ENCODE results near the gene AGAP3.

AGAP3 gene

DNA sequence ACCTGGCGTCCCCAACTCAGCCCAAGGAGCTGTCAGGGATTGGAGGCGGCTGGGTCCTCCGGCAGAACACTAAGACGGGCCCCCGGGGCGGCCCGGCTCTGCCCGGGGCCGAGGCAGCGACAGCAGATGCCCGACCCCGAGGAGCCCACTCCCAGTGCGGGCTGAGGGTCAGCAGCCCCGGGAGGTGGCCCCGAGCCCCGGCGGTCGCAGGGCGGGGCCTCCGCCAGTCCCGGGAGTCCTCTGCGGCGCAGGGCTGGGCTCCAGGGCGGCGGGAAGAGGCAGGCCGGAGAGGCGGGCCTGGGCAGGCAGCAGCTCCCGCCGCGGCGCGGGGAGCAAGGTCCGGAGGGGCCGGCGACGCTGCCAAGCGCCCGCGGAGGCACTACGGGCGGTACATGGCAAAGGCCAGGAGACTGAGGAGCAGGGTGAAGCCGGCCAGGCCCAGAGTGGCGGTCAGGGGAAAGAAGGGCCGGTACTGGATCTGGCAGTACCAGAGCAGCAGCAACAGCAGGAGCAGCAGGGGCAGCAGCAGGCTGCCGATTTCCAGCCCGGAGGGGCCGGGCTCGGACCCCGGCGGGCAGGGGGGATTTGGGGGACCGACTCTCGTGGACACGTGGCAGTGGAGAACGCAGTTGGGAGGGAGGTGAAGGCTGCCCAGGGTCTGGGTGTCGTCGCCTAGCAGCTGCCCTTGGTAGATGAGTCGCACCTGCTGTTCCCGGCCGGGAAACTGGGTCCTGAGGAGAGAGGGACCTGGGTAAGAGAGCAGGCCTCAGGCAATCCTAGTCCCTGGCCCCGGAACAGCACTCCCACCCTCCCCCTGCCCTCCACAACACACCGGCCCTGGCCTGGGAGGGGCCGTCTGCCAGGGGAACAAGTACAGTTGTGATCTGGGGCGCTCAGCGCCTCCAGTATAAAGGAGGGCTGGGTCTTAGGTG lies 4.8 kb upstream of the AGAP3 start:
- DNase-seq, result no peak
- intact Hi-C loops (cut with DNase I), result loop anchor here (2.0 kb wide), 1 partner anchor 23 kb away; the partner anchor contains the start of gene SLC4A2

- no peak for DNase-seq
- intact Hi-C loops (cut with DNase I), result no loop called here
Measured at GRCh38 chr7:151082141-151083070, 3.9 kb upstream of the AGAP3 start.

- intact Hi-C loops (cut with DNase I), result no loop called here
- DNase-seq, result peak; percentile 66 to 94 (median 85)
Measured at GRCh38 chr7:151083071-151083823, 3.0 kb upstream of the AGAP3 start, which contains the start of gene TMUB1. TMUB1 (minus strand) TSS chr7:151083493; CDS start chr7:151082563, 930 bp downstream.

DNA sequence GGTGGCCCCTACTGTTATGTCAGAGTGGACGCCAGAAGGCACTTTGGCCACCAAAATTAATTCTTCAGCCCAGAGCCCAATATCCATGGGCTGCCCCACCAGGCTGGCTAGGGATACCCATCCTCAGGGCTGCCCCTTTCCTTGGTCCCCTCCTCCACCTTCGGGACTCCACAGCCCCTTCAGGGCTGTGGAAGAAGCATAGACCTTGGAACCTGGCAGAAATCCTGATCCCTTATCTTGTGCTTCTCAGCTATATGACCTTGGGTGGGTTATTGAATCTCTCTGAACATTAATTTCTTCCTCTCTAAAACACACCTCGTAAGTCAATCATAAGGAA lies 2.5 kb upstream of the AGAP3 start:
- intact Hi-C loops (cut with DNase I), result no loop called here
- DNase-seq, result peak in 1 of 42 donors; percentile 20

DNA sequence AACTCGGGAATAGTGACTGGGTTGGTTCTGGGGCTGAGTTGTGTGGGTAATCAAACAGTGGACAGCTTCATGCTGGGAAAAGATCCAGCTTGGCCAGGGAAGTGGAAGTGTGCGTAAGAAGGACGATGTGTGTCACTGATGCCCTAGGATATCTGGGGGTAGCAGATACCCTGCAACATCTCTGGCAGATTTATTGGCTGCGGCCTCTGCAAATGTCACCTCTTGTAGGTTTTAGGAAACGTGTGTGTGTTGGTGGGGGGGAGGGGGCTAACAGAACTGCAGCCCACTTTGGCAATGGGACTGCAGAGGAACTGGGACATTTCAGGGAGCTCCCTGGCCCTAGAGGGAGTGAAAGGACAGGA lies 965 bp upstream of the AGAP3 start:
- intact Hi-C loops (cut with DNase I), result no loop called here

DNA sequence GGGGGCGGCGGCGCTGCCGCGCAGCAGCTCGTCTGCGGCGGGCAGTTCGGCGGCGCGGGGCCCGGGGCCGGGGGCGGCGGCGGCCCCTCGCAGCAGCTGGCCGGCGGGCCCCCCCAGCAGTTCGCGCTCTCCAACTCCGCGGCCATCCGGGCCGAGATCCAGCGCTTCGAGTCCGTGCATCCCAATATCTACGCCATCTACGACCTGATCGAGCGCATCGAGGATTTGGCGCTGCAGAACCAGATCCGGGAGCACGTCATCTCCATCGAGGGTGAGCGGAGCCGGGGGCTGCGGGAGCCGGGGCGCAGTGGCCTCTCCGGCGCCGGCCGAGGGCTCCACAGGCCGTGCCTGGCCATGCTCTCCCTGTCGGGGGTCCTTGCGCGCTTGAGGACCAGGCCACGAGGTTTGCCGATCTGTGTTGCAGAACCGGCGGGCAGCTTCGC lies 548 bp downstream of the AGAP3 start:
- DNase-seq, result peak in 22 of 42 donors; percentile 15 to 66 (median 40)
- intact Hi-C loops (cut with DNase I), result no loop called here

More for the DNA sequence above, 965 bp upstream of the AGAP3 start:
- no peak for DNase-seq

GRCh38 chr7:151087245-151088018 lies 1.2 kb downstream of the AGAP3 start:
- intact Hi-C loops (cut with DNase I), result no loop called here
- peak in 41 of 42 donors; percentile 40 to 86 (median 72) for DNase-seq

GRCh38 chr7:151088019-151088855 lies 2.0 kb downstream of the AGAP3 start:
- intact Hi-C loops (cut with DNase I), result no loop called here
- DNase-seq, result peak in 1 of 42 donors; percentile 34

- intact Hi-C loops (cut with DNase I), result no loop called here
Measured at GRCh38 chr7:151088856-151089699, 2.8 kb downstream of the AGAP3 start.

DNA sequence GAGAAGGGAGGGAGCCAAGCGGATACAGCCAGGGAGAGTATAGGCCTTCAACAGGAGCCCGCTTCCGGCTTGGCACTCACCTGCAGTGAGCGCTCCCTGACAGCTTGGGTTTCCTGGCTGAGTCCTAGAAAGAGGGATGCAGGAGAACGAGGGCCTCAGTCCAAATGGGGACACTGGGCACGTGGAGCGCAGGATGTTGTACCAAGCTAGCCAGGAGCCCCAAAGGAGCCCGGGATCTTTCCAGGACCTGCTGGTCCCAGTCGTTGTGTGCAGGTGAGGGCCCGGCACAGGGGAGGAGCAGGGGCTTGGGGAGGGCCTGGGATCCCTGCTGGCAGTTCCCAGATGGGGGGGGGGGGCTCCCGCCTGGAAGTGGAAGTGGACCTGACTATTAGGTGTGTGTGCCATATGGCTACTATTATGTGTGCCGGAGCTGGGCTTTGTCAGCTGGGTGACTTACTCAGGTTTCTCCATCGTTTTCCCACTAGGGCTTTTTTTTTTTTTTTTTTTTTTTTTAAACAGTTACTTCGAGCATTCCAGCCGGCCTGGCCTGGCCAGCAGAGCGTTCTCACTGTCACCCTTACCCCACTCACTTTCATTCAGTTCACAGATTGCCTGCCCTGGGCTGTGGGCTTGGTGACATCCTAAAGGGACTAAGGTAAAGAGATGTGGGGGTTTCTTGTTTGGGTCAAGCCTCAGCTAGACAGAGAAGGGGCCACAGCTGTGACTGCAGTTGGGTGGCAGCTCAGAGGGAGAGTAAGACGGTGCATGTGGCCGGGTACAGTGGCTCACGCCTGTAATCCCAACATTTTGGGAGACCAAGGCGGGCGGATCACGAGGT lies 3.8 kb downstream of the AGAP3 start:
- no peak for DNase-seq
- intact Hi-C loops (cut with DNase I), result no loop called here

More at GRCh38 chr7:151088856-151089699, 2.8 kb downstream of the AGAP3 start:
- DNase-seq, result peak in 33 of 42 donors; percentile 24 to 72 (median 51)

DNA sequence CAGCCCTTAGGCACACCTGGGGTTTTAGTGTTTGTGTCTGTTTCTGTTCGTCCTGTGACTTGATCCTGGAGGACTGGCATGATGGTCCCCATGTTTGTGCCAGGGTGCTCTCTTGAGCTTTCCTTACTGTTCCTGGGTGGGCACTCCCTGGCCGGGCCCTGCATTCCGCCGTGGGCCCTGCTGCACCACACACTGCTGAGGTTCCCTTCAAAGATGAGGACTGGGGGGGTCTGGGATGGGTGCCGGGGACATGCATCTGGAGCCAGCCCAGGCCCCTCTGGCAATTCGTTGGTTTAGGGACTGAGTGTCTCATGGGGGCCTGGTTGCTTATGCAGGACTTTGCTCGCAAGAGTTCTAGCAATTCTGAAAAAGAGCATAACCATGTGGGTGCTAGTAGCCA lies 4.7 kb downstream of the AGAP3 start:
- no peak for DNase-seq
- intact Hi-C loops (cut with DNase I), result no loop called here

DNA sequence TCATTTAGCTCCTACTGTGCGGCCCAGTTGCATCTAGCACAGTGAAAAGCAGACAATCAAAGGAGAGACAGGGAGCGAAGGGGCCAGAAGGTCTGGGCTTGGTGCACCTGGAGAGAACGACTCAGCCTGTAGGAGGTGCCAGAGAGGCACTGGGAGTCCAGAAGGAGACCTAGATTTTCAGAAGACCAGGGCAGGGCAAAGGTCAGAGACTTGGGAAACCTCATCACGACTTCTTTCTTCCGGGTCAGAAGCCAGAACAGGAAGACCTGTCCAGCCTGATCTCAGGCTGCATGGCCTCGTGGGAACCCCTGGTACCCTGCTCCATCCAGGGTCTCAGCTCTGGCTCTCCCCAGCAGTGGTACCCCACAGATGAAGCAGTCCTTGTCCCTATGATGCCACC lies 5.2 kb downstream of the AGAP3 start:
- intact Hi-C loops (cut with DNase I), result no loop called here
- no peak for DNase-seq

DNA sequence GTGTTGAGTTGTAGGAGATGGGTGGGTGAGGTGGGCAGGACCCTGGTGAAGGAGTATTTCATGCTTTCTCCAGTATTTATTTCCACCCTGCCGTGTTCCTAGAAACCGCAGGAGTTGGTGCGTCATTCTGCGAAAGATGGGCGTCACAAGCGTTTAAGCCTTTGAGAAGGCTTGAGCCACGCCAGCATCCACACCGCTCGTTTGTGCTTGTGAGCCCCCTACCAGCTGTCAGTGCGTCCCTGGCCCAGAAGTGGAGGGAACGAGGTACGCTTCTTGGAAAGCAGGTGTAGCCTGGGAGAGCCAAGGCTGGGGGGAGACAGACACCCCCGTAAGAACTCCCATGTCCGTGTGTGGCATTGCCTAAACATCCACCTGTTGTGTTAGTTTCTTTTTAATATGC lies 5.7 kb downstream of the AGAP3 start:
- no peak for DNase-seq
- intact Hi-C loops (cut with DNase I), result no loop called here

- intact Hi-C loops (cut with DNase I), result no loop called here
- DNase-seq, result no peak
Measured at GRCh38 chr7:151093748-151094147, 7.5 kb downstream of the AGAP3 start.

DNA sequence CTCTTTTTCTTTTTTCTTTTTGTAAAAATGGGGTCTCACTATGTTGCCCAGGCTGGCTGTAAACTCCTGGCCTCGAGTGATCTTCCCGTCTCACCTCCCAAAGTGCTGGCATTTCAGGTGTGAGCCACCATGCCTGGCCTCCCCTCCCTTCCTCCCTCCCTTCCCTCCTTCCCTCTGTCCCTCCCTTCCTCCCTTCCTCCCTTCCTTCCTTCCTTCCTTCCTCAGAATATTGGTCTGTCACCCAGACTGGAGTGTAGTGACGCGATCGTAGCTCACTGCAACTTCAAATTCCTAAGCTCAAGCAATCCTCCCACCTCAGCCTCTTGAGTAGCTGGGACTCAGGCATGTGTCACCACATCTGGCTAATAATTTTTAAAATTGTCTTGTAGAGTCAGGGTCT lies 8.4 kb downstream of the AGAP3 start:
- DNase-seq, result peak in 1 of 42 donors; percentile 33
- intact Hi-C loops (cut with DNase I), result no loop called here
